ENCODE results near the gene SLC3A2. TPM values are rescaled to one million over a fixed set of nuclear protein-coding genes. Genes with fewer than 3 reads are reported as not detected.
A peak's percentile ranks its signal among the peaks of the same experiment; 100 is the strongest.
"Not testable (repeated sequence)": the region's sequence is repeated elsewhere in the genome, so short reads cannot be mapped to it uniquely, and the experiment has no call there.

The SLC3A2 gene
- 399 TPM for polyA plus RNA-seq (2013, experiment 1 of 2; ENCODE audit: insufficient read length)
- polyA plus RNA-seq (2013, experiment 2 of 2; ENCODE audit: insufficient read length): 141 TPM

DNA sequence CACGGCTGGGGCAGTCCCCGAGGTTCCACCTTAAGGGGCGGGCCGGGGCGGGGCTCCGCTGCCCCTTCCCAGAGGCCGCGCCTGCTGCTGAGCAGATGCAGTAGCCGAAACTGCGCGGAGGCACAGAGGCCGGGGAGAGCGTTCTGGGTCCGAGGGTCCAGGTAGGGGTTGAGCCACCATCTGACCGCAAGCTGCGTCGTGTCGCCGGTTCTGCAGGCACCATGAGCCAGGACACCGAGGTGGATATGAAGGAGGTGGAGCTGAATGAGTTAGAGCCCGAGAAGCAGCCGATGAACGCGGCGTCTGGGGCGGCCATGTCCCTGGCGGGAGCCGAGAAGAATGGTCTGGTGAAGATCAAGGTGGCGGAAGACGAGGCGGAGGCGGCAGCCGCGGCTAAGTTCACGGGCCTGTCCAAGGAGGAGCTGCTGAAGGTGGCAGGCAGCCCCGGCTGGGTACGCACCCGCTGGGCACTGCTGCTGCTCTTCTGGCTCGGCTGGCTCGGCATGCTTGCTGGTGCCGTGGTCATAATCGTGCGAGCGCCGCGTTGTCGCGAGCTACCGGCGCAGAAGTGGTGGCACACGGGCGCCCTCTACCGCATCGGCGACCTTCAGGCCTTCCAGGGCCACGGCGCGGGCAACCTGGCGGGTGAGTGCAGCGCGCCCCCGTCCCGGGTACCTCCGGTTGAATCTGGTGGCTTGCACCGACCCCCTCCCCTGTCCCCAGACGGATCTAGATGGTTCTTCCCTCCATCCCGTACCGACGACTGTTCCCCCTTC lies at the start of gene SLC3A2:
TSS of gene SLC3A2 (plus strand) at position 94 of the 776 bp plus-strand sequence. CDS start at position 222, 128 bp downstream.
- peak; percentile 86 for DNase-seq

DNA sequence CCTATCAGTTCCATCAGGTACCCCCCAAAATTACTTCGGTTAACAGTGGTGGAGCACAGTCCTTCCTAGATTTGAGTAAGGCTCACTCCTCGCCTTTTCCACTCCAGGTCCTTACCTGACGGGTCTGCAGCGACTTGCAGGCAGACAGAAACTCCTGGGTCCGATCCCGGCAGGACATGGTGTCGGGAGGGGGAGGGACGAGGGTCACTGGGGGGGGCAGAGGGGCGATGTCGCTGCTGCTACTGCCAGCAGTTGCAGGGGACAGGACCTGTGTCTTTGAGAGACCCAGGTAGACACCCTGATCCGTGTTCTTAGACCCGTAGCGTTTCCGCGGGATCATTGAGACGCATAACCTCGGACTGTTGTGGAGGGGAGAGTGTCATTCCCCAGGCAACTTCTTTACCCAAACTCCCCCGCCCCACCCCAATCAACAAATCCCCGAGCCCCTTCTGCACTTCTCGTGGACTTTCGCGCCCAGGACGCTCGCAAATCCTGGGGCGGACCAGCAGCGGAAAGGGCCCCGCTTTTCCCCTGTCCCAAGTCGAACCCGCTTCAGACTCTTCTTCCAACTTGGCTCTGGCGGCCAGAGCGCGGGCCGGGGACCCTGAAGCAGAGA lies 49.7 kb upstream of the SLC3A2 start:
- no peak for DNase-seq

DNA sequence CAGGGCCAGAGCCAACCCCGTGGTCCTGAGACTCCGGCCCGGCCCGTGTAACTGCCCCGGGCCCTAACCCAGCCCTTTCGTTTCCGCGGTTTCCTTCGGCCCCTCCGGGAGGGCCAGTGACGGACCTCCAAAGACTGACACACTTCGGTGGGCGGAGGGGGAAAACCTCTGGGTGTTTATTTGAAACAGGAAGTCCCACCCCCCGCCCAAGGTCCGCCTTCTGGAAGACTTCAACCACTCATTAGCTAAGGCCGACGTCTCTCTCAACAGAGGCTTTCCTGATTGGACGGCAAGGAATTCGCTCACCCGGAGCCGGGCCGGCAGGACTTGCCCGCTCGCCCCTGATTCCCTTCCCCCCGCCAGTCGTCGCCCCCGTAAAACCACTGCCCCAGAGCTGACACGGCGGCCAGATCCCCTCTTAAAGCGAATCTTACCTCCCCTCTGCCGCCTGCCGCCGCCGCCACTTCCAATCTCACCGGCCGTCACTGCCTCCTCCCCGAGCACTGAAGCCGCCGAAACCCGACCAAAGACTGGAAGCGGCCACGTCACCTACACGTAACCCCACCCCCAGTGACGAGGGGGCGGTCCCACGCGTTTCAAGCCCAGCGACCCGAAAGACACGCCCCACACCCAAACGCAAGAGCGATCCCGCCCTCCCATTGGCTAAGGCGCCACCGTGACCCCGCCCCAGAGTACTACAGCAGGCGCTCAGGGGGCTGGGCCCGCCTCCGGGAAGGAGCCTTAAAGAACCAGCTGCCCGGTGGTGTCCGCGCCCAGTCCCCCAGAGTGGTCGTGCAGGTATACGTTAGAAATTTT lies 49.0 kb upstream of the SLC3A2 start, which contains the start of gene STX5:
TSS of gene STX5 (minus strand) at position 532 of the 816 bp plus-strand sequence. CDS start 808 bp downstream, outside the sequence.
- peak; percentile 98 for DNase-seq

DNA sequence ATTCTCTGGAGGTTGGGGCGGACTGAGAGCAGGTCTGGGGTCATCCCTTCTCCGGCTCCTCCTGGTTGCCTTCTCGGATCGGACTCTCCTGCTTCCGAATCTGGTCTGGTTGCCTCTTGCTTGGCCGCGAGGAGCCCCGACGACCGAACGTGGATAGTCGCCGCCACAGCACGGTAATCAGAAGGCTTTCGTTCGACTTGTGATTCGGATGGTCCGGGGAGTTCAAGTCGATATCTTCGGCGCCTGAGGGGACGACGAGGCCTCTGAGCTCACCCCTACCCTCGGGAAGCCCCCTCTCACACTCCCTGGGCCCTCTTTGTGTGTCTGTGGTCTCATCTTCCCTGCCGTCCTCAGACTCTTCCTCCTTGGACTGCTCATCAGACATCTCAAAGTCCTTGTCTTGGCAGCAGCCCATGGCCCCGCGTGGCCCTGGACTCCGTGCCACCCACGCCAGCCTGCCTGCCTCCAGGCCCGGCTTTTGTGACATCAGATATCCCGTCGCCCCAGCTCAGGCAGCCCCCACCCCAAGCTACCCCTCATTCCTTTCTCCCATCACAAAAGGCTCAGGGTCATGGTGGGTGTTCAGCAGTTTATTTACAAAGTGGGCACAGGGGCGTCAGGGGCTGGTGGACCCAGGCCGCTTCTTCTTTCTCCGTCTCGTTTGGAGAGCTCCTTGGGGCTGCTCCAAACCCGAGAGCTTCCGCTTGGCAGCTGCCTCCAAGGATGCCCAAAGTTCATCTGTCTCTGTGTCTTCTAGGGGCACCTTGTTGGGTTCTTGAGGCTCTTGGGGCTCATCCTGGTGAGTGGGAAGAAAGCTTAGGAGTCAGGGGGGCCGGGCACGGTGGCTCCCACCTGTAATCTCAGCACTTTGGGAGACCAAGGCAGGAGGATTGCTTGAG lies 48.1 kb upstream of the SLC3A2 start, which contains the start of gene TEX54:
TSS of gene TEX54 (minus strand) at position 506 of the 899 bp plus-strand sequence.
- DNase-seq: no peak

DNA sequence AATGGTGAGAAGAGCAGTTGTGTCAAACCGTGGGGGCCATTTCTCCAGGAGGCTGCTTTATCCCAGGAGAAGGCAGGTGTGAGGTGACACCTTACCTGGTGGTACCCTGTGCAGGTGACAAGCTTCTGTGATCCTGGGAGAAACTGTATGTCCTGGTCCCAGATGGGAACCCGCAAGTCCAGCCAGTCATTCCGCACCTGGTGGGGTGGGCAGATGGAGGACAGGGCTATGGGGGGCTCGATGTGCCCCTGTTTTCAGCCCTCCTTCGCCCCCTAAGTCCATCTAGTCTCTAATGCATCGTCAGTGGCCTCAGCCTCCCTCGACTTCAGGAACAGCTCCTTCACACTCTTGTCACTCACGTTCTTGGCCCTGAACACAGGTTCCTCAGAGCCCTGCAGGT lies 45.4 kb upstream of the SLC3A2 start:
- no peak for DNase-seq

DNA sequence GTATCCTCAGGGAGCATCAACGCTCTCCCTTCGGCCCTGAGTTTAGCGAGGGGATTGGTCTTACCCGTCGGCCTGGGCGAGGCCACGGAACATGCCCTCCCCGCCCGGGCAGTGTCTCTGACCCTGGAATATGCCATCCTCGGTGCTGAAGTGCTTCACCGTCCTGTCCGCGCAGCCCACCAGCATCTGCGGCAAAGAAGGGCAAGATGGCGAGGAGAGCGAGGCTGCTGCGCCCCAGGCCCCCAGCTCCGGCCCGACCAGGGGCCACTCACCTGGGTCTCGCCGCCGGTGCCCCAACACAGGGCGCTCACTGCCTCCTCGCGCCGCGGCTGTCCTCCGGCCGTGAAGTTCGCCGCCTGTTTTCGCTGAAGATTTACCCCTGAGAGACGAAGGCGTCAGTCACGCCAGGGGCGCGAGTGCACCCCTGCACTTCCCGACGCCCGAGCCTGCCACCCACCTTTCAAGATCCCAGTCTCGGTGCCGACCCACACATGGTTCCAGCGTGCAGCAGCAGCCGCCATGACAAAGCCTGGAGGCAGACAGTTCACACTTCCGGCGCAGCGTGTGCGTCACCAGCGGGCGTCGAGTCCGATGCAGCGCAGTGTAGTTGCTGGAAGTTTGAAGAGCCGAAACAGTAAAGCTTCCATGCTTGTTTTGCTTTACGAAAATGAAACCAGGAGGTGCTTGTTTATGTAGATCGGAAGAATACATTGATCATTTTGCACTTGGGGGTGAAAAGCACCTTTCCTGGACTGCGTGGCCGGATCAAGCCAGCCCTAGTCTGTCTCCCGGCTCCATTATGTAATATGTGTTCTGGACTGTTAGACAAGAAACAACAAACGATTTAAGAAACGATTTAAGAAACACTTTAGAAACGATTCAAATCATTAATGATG lies 41.4 kb upstream of the SLC3A2 start, which contains the start of gene WDR74:
TSS of gene WDR74 (minus strand) at position 541 of the 896 bp plus-strand sequence. CDS start at position 521, 20 bp downstream.
- DNase-seq: peak; percentile 91

DNA sequence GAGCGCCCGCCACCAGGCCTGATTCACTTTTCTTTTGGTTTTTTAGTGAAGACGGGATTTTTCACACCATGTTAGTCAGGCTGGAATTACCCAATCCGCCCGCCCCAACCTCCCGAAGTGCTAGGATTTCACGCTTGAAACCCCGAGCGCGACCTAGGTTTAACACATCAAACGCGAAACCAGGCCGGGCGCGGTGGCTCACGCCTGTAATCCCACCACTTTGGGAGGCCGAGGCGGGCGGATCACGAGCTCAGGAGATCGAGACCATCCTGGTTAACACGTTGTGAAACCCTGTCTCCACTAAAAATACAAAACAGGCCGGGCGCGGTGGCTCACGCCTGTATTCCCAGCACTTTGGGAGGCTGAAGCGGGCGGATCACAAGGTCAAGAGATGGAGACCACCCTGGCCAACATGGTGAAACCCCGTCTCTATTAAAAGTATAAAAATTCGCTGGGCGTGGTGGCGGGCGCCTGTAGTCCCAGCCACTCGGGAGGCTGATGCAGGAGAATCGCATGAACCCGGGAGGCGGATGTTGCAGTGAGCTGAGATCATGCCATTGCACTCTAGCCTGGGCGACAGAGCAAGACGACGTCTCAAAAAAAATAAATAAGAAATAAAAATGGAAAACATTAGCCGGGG lies 39.9 kb upstream of the SLC3A2 start:
- peak; percentile 79 for DNase-seq

DNA sequence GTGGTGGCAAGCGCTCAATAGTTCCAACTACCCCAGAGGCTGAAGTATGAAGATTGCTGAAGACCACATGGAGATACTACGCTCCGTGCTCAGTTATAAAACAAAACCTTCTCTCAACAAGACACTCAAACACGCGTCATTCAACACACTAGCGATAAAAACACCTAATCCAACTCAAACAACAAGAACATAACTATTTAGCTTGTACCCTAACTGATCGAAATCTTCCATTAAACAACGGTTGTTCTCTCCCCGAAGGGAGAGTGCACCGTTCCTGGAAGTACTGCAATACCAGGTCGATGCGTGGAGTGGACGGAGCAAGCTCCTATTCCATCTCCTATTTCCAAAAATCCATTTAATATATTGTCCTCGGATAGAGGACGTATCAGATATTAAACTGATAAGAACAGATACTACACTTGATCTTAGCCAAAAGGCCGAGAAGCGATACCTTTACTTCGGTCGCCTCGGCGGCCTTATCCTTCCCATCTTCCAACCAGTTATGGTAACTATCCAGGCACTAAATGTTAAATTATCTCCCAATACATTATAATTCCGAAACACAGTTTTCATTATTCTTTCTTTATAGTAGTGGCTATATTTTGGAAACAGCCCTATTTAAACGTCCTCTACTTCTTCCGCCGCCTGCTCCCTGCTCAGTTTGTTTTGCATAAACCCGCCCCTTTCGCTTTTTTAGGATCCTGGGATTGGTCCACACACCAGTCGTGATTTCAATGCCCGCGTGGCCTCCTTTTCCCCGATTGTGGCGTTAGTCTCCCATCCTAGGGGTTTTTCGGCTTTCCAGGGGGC lies 39.1 kb upstream of the SLC3A2 start:
- DNase-seq: peak; percentile 100

DNA sequence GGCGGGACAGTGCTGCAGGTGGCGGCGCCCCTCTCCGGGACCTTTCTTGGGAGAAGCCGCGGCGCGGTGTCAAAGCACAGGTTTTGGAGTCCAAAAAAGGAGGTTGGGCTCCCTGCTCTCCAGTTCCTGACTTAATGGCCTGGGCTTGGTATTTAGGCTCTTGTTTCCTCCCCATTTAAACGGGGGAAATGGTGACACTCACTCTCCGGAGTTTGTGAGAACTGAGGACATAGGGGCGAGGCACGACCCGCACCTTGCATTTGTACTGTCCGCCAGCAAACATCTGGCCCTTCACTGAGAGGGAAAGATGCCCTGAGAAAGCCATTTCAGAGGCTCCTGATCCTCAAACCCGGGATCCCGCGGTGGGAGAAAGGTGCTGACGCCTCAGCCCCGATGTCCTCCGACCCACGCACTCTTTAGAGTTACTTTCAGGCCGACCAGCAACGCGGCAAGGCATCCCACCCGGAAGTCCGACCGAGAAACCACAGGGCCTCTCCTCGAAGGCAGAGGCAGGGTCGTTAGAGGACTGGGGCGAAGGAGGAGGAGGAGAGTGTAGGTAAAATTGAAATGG lies 38.4 kb upstream of the SLC3A2 start:
- DNase-seq: no peak

DNA sequence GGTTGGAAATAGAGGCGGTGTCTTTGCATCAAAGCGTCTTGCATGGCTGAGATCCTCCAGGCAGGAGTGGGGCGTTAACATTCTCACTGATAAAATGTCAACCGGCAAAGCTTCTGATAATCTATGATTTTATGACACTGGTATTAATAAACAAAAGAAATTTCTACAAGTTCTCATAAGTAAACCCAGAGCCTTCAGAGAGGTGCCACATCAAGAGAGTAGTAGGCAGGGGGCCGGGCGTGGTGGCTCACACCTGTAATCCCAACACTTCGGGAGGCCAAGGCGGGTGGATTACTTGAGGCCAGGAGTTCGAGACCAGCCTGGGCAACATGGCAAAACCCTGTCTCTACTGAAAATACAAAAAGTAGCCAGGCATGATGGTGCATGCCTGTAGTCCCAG lies 37.8 kb upstream of the SLC3A2 start:
- DNase-seq: not testable (repeated sequence)

DNA sequence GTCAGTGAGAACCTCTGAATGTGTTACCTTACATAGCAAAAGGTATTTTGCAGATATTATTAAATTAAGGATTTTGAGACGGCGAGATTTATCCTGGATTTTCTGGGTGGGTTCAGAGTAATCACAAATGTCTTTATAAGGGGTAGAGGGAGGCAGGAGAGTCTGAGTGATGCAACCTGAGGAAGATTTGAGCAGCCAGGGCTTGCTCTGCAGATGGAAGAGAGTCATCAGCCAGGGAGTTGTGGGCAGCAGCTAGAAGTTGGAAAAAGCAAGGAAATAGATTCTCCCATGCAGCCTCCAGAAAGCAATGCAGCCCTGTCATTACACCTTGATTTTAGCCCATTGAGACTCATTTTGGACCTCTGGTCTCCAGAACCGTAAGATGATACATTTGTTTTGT lies 37.2 kb upstream of the SLC3A2 start:
- DNase-seq: no peak

DNA sequence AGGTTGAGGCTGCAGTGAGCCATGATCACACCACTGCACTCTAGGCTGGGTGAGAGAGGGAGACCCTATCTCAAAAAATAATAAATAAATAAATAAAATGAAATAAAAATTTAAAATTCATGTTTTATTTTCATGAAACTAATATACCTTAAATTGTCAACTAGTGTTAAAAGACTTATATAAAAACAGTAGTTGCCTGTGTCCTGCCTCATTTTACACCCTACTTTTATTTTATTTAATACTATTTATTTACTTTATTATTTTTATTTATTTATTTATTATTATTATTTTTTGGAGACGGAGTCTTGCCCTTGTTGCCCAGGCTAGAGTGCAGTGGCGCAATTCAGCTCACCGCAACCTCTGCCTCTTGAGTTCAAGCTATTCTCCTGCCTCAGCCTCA lies 36.5 kb upstream of the SLC3A2 start:
- no peak for DNase-seq

DNA sequence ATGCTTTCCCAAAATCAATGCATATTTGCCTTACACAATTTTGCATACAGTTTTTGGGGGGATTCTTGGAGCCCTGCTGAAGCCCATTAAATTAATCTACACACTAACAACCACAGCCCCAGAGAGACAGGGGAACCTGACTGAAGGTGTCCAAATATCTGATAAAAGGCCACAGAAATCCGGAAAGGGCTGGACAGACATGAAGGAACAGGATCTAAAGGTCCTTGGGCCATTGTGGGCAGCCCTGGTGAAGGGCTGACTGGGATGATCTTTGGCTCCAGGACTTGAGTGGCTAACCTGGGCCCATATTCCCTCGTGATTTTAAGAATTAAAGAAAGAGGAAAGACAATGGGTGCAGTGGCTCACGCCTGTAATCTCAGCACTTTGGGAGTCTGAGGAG lies 34.5 kb upstream of the SLC3A2 start:
- DNase-seq: no peak

DNA sequence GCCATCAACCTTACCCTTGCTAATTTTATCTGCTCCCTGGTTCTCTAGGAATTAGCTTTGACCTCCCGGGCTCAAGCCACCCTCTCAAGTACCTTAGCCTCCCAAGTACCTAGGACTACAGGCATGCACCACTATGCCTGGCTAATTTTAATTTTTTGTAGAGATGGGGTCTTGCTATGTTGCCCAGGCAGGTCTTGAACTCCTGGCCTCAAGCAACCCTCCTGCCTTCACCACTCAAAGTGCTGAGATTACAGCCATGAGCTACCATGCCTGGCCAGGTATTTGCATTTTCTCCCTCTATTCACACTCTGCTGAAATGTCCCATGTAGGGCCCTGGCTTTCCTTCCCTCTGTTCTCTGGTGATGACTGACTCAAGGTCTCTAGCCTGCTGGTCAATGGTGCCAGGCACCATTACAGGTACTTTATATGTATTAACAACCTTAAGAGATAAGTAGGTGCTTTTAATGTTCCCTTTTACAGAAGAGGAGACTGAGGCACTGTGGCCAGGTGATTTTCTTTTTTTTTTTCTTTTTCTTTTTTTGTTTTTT lies 32.9 kb upstream of the SLC3A2 start:
- DNase-seq: no peak

DNA sequence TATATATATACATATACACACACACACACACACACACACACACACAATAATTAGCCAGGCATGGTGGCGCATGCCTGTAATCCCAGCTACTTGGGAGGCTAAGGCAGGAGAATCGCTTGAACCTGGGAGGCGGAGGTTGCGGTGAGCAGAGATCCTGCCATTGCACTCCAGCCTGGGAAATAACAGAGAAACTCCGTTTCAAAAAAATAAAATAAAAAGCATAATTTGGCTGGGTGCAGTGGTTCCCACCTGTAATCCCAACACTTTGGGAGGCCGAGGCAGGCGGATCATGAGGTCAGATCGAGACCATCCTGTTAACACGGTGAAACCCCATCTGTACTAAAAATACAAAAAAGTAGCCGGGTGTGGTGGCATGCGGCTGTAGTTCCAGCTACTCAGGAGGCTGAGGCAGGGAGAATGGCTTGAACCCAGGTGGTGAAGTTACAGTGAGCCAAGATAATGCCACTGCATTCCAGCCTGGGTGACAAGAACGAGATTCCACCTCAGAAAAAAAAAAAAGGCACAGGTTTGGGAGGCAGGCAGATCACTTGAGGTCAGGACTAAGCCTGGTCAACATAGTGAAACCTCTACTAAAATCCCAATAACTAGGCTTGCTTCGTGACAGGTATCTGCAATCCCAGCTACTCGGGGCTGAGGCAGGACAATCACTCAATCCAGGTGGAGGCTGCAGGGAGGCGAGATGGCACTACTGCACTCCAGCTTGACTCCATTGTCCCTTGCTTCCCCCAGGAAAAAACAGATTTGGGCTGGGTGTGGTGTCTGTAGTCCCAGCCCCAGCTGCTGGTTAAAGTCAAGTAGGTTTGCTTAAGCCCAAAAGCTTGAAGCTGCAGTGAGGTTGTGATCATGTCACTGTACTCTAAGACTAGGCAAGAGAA lies 29.5 kb upstream of the SLC3A2 start:
- no peak for DNase-seq

DNA sequence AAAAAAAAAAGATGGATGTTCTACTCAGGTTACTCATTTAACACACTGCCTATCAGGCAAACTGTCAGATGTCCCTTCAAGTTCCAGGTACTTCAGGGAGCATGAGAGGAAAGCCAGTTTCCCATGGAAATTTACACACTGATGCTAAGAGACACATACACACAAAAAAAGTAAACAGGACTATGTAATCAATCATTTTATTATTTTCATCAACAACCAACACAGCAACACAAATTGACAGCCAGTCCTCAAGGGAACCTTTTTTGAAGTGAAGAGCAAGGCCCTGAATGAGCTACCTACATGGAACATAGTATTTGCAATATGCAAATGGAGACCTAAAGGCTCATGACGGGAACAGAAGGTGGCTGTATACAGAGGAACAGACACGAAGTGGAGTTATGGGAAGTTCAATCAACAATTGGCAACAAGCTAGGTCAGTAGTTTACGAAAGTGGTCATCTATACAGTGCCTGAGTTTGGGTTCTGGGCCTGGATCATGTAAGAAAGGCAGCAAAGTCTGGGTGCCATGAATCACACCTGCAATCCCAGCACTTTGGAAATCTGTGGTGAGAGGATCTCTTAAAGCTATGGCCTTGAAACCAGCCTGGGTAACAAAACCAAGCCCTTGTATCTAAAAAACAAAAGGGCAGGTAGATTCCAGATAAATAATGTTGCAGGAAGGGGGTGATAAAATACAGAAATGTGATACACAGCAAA lies 28.7 kb upstream of the SLC3A2 start:
- DNase-seq: no peak
